Sigmoid colon (tissue), 7 donors: Measurements from ENCODE around the gene ATP5PO. TPM values are rescaled to one million over a fixed set of nuclear protein-coding genes. Genes with fewer than 3 reads are reported as not detected.

ENCODE experiments used
- DNase-seq: peaks from one replicate; pipeline ENCODE4 v3.0.0-alpha.2; 2019
- H3K27ac ChIP-seq, 4 donors: fragments of 200-600 bp; sonication (generic); one replicate each; pipeline ENCODE4 v1.5.1; 2016 to 2019; ENCODE audit warnings: mild to moderate bottlenecking in 1 of 4
- H3K27me3 ChIP-seq, 3 donors: fragments of 200-600 bp; sonication (generic); one replicate each; pipeline ENCODE4 v1.5.1; 2019; ENCODE audit warnings: mild to moderate bottlenecking in 1 of 3
- H3K36me3 ChIP-seq, 4 donors: fragments of 200-600 bp; sonication (generic); one replicate each; pipeline ENCODE4 v1.5.1; 2016 to 2019
- H3K4me1 ChIP-seq, 4 donors: fragments of 200-600 bp; sonication (generic); one replicate each; pipeline ENCODE4 v1.5.1; 2017 to 2019
- H3K4me3 ChIP-seq, 4 donors: fragments of 200-600 bp; sonication (generic); one replicate each; pipeline ENCODE4 v1.5.1; 2017 to 2019; ENCODE audit warnings: mild to moderate bottlenecking in 2 of 4, moderate library complexity in 1 of 4
- H3K9me3 ChIP-seq, 4 donors: fragments of 200-600 bp in 3 of 4; sonication (generic) in 3 of 4; one replicate each; pipeline versions ENCODE4 v1.5.1 to v1.6.1; 2013 to 2019
- CTCF ChIP-seq, 4 experiments: fragments of 450-650 bp in 3 of 4; fragments of 200-600 bp in 1 of 4; IDR thresholded peaks; one replicate each; pipeline ENCODE4 v1.5.1; 2016 to 2019; ENCODE audit warnings: antibody characterized with exemption in 4 of 4, mild to moderate bottlenecking in 3 of 4, moderate library complexity in 2 of 4
- EP300 ChIP-seq, 4 donors: sonication (generic); formaldehyde crosslinking; IDR thresholded peaks; one replicate each; pipeline ENCODE4 v1.6.1; 2017; ENCODE audit warnings: antibody characterized with exemption in 4 of 4
- POLR2A ChIP-seq, 2 donors: fragments of 450-650 bp; IDR thresholded peaks; one replicate each; pipeline ENCODE4 v1.6.1; 2016; ENCODE audit warnings: antibody characterized with exemption in 2 of 2, mild to moderate bottlenecking in 2 of 2, moderate library complexity in 2 of 2
- POLR2AphosphoS5 ChIP-seq, 4 donors: sonication (generic); formaldehyde crosslinking; IDR thresholded peaks; one replicate each; pipeline ENCODE4 v1.6.1; 2017; ENCODE audit warnings: antibody characterized with exemption in 4 of 4
- WGBS, 2 donors: extraction: QIAGEN DNeasy Blood & Tissue Kit; methylation state at CpG; one replicate each; pipeline ENCODE4 v1.1.7; 2013; 5-methylcytosine and 5-hydroxymethylcytosine counted together
- intact Hi-C: fragments of 100-400 bp; cut with DNase I; formaldehyde crosslinking; loops from one replicate; pipeline ENCODE4 v1.15.1; 2023
- polyA plus RNA-seq, 3 donors: library from polyadenylated mRNA; stranded (reverse); fragments of 200-250 nt; gene quantifications; one replicate each; pipeline ENCODE4 v1.2.3, GENCODE V29; 2013
- total RNA-seq, 4 donors: library from RNA; depleted of rRNA; stranded (reverse); fragments of >200 nt; gene quantifications; one replicate each; pipeline ENCODE4 v1.1.0, GENCODE V29; 2016
- donor health status: healthy with polysubstance abuse.
- donor health status: Bipolar disorder and iron deficiency.
- donor health status: healthy.

Gene ATP5PO
- total RNA-seq (100 to 1,000 TPM; 277 to 468 (median 356) TPM), polyA plus RNA-seq (100 to 1,000 TPM; 378 to 742 (median 633) TPM)

GRCh38 chr21:33915368-33916199 is at the start of gene ATP5PO:
ATP5PO (minus strand) TSS chr21:33915804; CDS start chr21:33915763, 41 bp downstream.
- Histone ChIP-seq H3K36me3 (peaks cover 0 to 27% (median 9%) of the 10 kb centered on the region in 4 donors), H3K9me3 (no peaks in the 10 kb centered on the region), H3K4me1 (peaks cover 0 to 26% (median 23%) of the 10 kb centered on the region in 4 donors), H3K4me3 (peak within 1 kb of the TSS; percentile 72 to 97 (median 90)), H3K27ac (peak within 1 kb of the TSS; percentile 83 to 94 (median 90)), H3K27me3 (no peaks in the 10 kb centered on the region)
- intact Hi-C loops: loop anchor here (5.0 kb wide), 1 partner anchor 697 kb away; no protein-coding TSS in a partner anchor
- 0 to 1% methylated on average over 45 of the region's 45 CpGs for WGBS, 2 donors
- peak; percentile 99 for DNase-seq
- TF ChIP-seq CTCF (IDR thresholded peaks at IDR 0.05): no peak
- peak; percentile 91 to 94 (median 93) for TF ChIP-seq POLR2AphosphoS5 (IDR thresholded peaks at IDR 0.05)
- peak in 1 of 4 donors; percentile 12 for TF ChIP-seq EP300 (IDR thresholded peaks at IDR 0.05)
- peak; percentile 76 to 89 for TF ChIP-seq POLR2A (IDR thresholded peaks at IDR 0.05)

- Histone ChIP-seq H3K4me3 (no peak overlapping the region), H3K27me3 (no peaks in the 10 kb centered on the region), H3K4me1 (no peaks in the 10 kb centered on the region), H3K9me3 (peaks cover 0 to 5% (median 0%) of the 10 kb centered on the region in 4 donors), H3K27ac (no peak overlapping the region), H3K36me3 (no peaks in the 10 kb centered on the region)
- DNase-seq: no peak
- WGBS, 2 donors: 74 to 86% methylated on average over 3 of the region's 3 CpGs
- intact Hi-C loops: no loop called here
- TF ChIP-seq POLR2AphosphoS5 (IDR thresholded peaks at IDR 0.05) (no peak), EP300 (IDR thresholded peaks at IDR 0.05) (no peak), CTCF (IDR thresholded peaks at IDR 0.05) (no peak), POLR2A (IDR thresholded peaks at IDR 0.05) (no peak)
Measured at GRCh38 chr21:33964706-33965325, 49.2 kb upstream of the ATP5PO start.

- Histone ChIP-seq H3K4me3 (no peak overlapping the region), H3K36me3 (no peaks in the 10 kb centered on the region), H3K27ac (no peak overlapping the region), H3K9me3 (peaks cover 0 to 5% (median 0%) of the 10 kb centered on the region in 4 donors), H3K4me1 (no peaks in the 10 kb centered on the region), H3K27me3 (no peaks in the 10 kb centered on the region)
- intact Hi-C loops: no loop called here
- DNase-seq: no peak
- 82 to 90% methylated on average over 5 of the region's 5 CpGs for WGBS, 2 donors
- no peak for TF ChIP-seq POLR2AphosphoS5 (IDR thresholded peaks at IDR 0.05)
- TF ChIP-seq POLR2A (IDR thresholded peaks at IDR 0.05): no peak
- TF ChIP-seq EP300 (IDR thresholded peaks at IDR 0.05): no peak
- TF ChIP-seq CTCF (IDR thresholded peaks at IDR 0.05): no peak
Measured at GRCh38 chr21:33963848-33964555, 48.4 kb upstream of the ATP5PO start.

GRCh38 chr21:33962290-33962689 is 46.7 kb upstream of the ATP5PO start:
- intact Hi-C loops: no loop called here
- Histone ChIP-seq H3K27me3 (no peaks in the 10 kb centered on the region), H3K36me3 (no peaks in the 10 kb centered on the region), H3K9me3 (peaks cover 0 to 5% (median 0%) of the 10 kb centered on the region in 4 donors), H3K27ac (no peak overlapping the region), H3K4me1 (no peaks in the 10 kb centered on the region), H3K4me3 (no peak overlapping the region)
- TF ChIP-seq EP300 (IDR thresholded peaks at IDR 0.05) (no peak), POLR2AphosphoS5 (IDR thresholded peaks at IDR 0.05) (no peak), POLR2A (IDR thresholded peaks at IDR 0.05) (no peak), CTCF (IDR thresholded peaks at IDR 0.05) (no peak)
- no peak for DNase-seq
- 96% methylated on average over 6 of the region's 6 CpGs for WGBS, 2 donors
